ENCODE results near the gene SFMBT2. TPM values are rescaled to one million over a fixed set of nuclear protein-coding genes. Genes with fewer than 3 reads are reported as not detected.

SFMBT2 gene
- total and polyA plus RNA-seq, 10 of the 15 experiments (the other 5 are each of a cell fraction or from before 2014, with no cell fraction given), result 2.8 to 29.6 (median 15.1) TPM

DNA sequence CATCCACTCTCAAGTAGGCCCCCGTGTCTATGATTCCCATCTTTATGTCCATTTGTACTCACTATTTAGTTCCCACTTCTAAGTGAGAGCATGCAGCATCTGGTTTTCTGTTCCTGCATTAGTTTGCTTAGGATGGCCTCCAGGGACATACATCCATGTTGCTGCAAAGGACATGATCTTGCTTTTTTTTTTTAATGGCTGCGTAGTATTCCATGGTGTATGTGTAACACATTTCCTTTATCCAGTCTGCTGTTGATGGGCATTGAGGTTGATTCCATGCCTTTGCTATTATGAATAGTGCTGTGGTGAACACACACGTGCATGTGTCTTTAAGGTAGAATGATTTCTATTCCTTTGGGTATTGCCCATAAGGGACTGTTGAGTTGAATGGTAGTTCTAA is 67.8 kb downstream of the SFMBT2 start:
- intact Hi-C loops (cut with micrococcal nuclease; ENCODE audit: unreplicated experiment) (no loop called here), in situ Hi-C loops (cut with MboI) (no loop called here)
- DNase-seq (ENCODE audit: low read depth, low spot score) (no peak), FAIRE-seq (peak; percentile 41), ATAC-seq (no peak)
- ChIA-PET CTCF (no interaction called here), POLR2A (no interaction called here), SMC1A (ENCODE audit: uncharacterized antibody, unreplicated experiment) (no interaction called here), RAD21 (ENCODE audit: unreplicated experiment) (no interaction called here)
- Histone ChIP-seq H3K36me3 (ENCODE audit: control insufficient read depth in 2 of 2, insufficient read depth in 2 of 2, low read length in 1 of 2) (peaks cover 12 to 21% of the 10 kb centered on the region in 2 experiments; a peak in 2 of 4 replicates), H3K27me3 (replicated peaks in 1 of 2; ENCODE audit: control insufficient read depth in 2 of 2, insufficient read depth in 2 of 2, low read length in 1 of 2) (no peaks in the 10 kb centered on the region), H3K4me3 (no peak overlapping the region), H4K20me1 (ENCODE audit: control insufficient read depth, insufficient read depth) (no peaks in the 10 kb centered on the region), H3K4me1 (ENCODE audit: control insufficient read depth, insufficient read depth, low read length) (peaks cover 4% of the 10 kb centered on the region), H3K9me3 (replicated peaks; ENCODE audit: control insufficient read depth, insufficient read depth, low read length) (no peaks in the 10 kb centered on the region; the same call in 2 of the 3 replicates), H3K27ac (ENCODE audit: control insufficient read depth, insufficient read depth) (no peak overlapping the region), H3K9ac (ENCODE audit: control insufficient read depth, insufficient read depth, low read length) (no peak overlapping the region), H3K4me2 (ENCODE audit: control insufficient read depth, insufficient read depth) (no peak overlapping the region), H2AFZ (ENCODE audit: control insufficient read depth, low read depth, low read length) (no peak overlapping the region), H3K79me2 (ENCODE audit: control insufficient read depth, insufficient read depth, low read length) (peaks cover 13% of the 10 kb centered on the region)
- BruUV-seq (replicated peaks), result no TSS peak
- 80% methylated on average over 3 of the region's 3 CpGs for WGBS (ENCODE audit: insufficient coverage, insufficient replicate concordance, low lambda C conversion rate, missing lambda C conversion rate)
- TF ChIP-seq KAT2A (conservative IDR thresholded peaks at IDR 0.05; ENCODE audit: control insufficient read depth, low read depth, low read length) (no peak), CREB1 (IDR thresholded peaks at IDR 0.05; ENCODE audit: low read depth) (no peak), POLR2AphosphoS5 (IDR thresholded peaks at IDR 0.05; ENCODE audit: low read length) (no peak), NFYB (IDR thresholded peaks at IDR 0.05; ENCODE audit: insufficient read depth, low read depth, low read length) (no peak), EGR1 (IDR thresholded peaks at IDR 0.05; ENCODE audit: borderline replicate concordance in 1 of 2, low read depth in 2 of 2, low read length in 2 of 2) (no peak), DPF2 (IDR thresholded peaks at IDR 0.05) (no peak), FOXM1 (IDR thresholded peaks at IDR 0.05; ENCODE audit: low read depth, low read length) (no peak), MYB (IDR thresholded peaks at IDR 0.05; ENCODE audit: borderline replicate concordance, low read depth, low read length) (no peak), RFX5 (IDR thresholded peaks at IDR 0.05; ENCODE audit: low read depth, low read length) (no peak), TCF3 (IDR thresholded peaks at IDR 0.05; ENCODE audit: borderline replicate concordance, insufficient read depth, low read depth, low read length) (no peak), ZNF217 (IDR thresholded peaks at IDR 0.05) (no peak), HDAC6 (IDR thresholded peaks at IDR 0.05; ENCODE audit: unreplicated experiment) (no peak), SIN3A (IDR thresholded peaks at IDR 0.05; ENCODE audit: low read depth, low read length) (no peak), ZBED1 (IDR thresholded peaks at IDR 0.05; ENCODE audit: borderline replicate concordance) (no peak)
- TF ChIP-seq, protein P1, sequence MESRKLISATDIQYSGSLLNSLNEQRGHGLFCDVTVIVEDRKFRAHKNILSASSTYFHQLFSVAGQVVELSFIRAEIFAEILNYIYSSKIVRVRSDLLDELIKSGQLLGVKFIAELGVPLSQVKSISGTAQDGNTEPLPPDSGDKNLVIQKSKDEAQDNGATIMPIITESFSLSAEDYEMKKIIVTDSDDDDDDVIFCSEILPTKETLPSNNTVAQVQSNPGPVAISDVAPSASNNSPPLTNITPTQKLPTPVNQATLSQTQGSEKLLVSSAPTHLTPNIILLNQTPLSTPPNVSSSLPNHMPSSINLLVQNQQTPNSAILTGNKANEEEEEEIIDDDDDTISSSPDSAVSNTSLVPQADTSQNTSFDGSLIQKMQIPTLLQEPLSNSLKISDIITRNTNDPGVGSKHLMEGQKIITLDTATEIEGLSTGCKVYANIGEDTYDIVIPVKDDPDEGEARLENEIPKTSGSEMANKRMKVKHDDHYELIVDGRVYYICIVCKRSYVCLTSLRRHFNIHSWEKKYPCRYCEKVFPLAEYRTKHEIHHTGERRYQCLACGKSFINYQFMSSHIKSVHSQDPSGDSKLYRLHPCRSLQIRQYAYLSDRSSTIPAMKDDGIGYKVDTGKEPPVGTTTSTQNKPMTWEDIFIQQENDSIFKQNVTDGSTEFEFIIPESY (IDR thresholded peaks at IDR 0.05), result no peak
